H1 (cell line): Measurements from ENCODE around the gene PTPN21. TPM values are rescaled to one million over a fixed set of nuclear protein-coding genes. Genes with fewer than 3 reads are reported as not detected.

Experiments
- CTCF ChIA-PET: fragments of 300-600 bp; sonication (Branson Sonifier 250); formaldehyde crosslinking; loops from one replicate; lab custom pipeline; 2021; ENCODE audit not compliant: partially characterized antibody; lab: Charles Lee
- POLR2A ChIA-PET: fragments of 300-600 bp; sonication (Branson Sonifier 250); formaldehyde crosslinking; loops from one replicate; lab custom pipeline; 2021; ENCODE audit warnings: inconsistent platforms; ENCODE audit not compliant: partially characterized antibody; lab: Charles Lee
- DNase-seq, 2 experiments: peaks; one replicate each; pipeline versions ENCODE4 v3.0.0 to v3.0.0-alpha.2; 2010 to 2022; ENCODE audit warnings: low spot score in 2 of 2, low read depth in 1 of 2, mixed read lengths in 1 of 2
- FAIRE-seq: peaks from 2 replicates; lab custom pipeline; 2011; peaks lifted over from hg19 to GRCh38; lab: Jason Lieb, UNC
- H2AFZ ChIP-seq: 2 replicates; pipeline ENCODE4 v1.8.1; 2012; ENCODE audit warnings: low read length, inconsistent platforms
- H2AK5ac ChIP-seq: 2 replicates; pipeline ENCODE4 v1.6.1; 2013; ENCODE audit warnings: low read depth, low read length
- H2BK120ac ChIP-seq: replicated peaks from 2 replicates; pipeline ENCODE3; 2013; ENCODE audit warnings: low read depth, low read length, inconsistent platforms
- H2BK12ac ChIP-seq: 2 replicates; pipeline ENCODE4 v1.6.1; 2013; ENCODE audit warnings: low read depth, low read length
- H2BK15ac ChIP-seq: 2 replicates; pipeline ENCODE4 v1.6.1; 2013; ENCODE audit warnings: low read length
- H2BK20ac ChIP-seq: 2 replicates; pipeline ENCODE4 v1.6.1; 2013; ENCODE audit warnings: low read length
- H2BK5ac ChIP-seq: 2 replicates; pipeline ENCODE4 v1.6.1; 2013; ENCODE audit warnings: low read depth, low read length
- H3K14ac ChIP-seq: 2 replicates; pipeline ENCODE4 v1.6.1; 2013; ENCODE audit warnings: inconsistent platforms; ENCODE audit not compliant: insufficient read length
- H3K18ac ChIP-seq: 2 replicates; pipeline ENCODE4 v1.6.1; 2013; ENCODE audit warnings: low read length; ENCODE audit errors: extremely low read depth
- H3K23ac ChIP-seq: 2 replicates; pipeline ENCODE4 v1.6.1; 2013; ENCODE audit warnings: inconsistent platforms; ENCODE audit not compliant: insufficient read length
- H3K23me2 ChIP-seq: 2 replicates; pipeline ENCODE4 v1.6.1; 2013; ENCODE audit warnings: low read depth, low read length
- H3K27ac ChIP-seq: 2 replicates; pipeline ENCODE4 v1.6.1; 2011; ENCODE audit warnings: low read depth, low read length, inconsistent platforms
- H3K27me3 ChIP-seq, 4 experiments: replicated peaks in 1 of 4; 1 replicate in 1 of 4; 2 replicates in 3 of 4; pipeline versions ENCODE4 v1.6.1 to v1.8.1; 2011 to 2013; ENCODE audit warnings: low read length in 3 of 4, mild to moderate bottlenecking in 3 of 4, inconsistent platforms in 2 of 4, mixed read lengths in 2 of 4, moderate library complexity in 1 of 4; ENCODE audit not compliant: control insufficient read depth in 3 of 4, insufficient read depth in 3 of 4; ENCODE audit errors: extremely low read depth in 1 of 4
- H3K36me3 ChIP-seq, 4 experiments: 2 replicates each; pipeline versions ENCODE4 v1.6.1 to v1.8.1; 2011 to 2013; ENCODE audit warnings: mild to moderate bottlenecking in 4 of 4, low read length in 3 of 4, moderate library complexity in 2 of 4, control low read depth in 1 of 4, inconsistent platforms in 1 of 4; ENCODE audit not compliant: insufficient read depth in 4 of 4, control insufficient read depth in 2 of 4
- H3K4ac ChIP-seq: replicated peaks from 2 replicates; pipeline ENCODE3; 2013; ENCODE audit warnings: low read length, low read depth, mixed read lengths, inconsistent platforms; ENCODE audit not compliant: insufficient read length
- H3K4me1 ChIP-seq, 4 experiments: replicated peaks in 1 of 4; 1 replicate in 1 of 4; 2 replicates in 3 of 4; pipeline versions ENCODE4 v1.6.1 to v1.8.1; 2011 to 2013; ENCODE audit warnings: low read length in 3 of 4, inconsistent platforms in 2 of 4, mixed read lengths in 1 of 4; ENCODE audit not compliant: insufficient read depth in 4 of 4, control insufficient read depth in 3 of 4
- H3K4me2 ChIP-seq, 2 experiments: 2 replicates each; pipeline versions ENCODE4 v1.6.1 to v1.8.1; 2011 to 2013; ENCODE audit warnings: low read depth in 2 of 2, low read length in 2 of 2, control low read depth in 1 of 2, inconsistent platforms in 1 of 2, mild to moderate bottlenecking in 1 of 2; ENCODE audit not compliant: insufficient read depth in 1 of 2
- H3K4me3 ChIP-seq, 4 experiments: fragments of 200-600, 300-600 bp in 1 of 4; sonication (generic), shearing (Covaris generic), sonication (Bioruptor Twin) in 1 of 4; 2 replicates each; pipeline versions ENCODE4 v1.5.1 to v1.8.1; 2011 to 2016; ENCODE audit warnings: low read length in 4 of 4, low read depth in 3 of 4, control low read depth in 2 of 4, inconsistent platforms in 2 of 4, mild to moderate bottlenecking in 2 of 4, mixed read lengths in 1 of 4, moderate library complexity in 1 of 4; ENCODE audit not compliant: insufficient read depth in 2 of 4; ENCODE audit errors: extremely low read depth in 1 of 4
- H3K56ac ChIP-seq: replicated peaks from 2 replicates; pipeline ENCODE3; 2013; ENCODE audit warnings: low read depth, mild to moderate bottlenecking, mixed read lengths, low read length, inconsistent platforms; ENCODE audit not compliant: insufficient read length
- H3K79me1 ChIP-seq: 2 replicates; pipeline ENCODE4 v1.6.1; 2013; ENCODE audit warnings: low read depth, low read length, control low read depth
- H3K79me2 ChIP-seq, 2 experiments: 2 replicates each; pipeline versions ENCODE4 v1.6.1 to v1.8.1; 2012 to 2013; ENCODE audit warnings: low read length in 2 of 2, mild to moderate bottlenecking in 2 of 2, inconsistent platforms in 1 of 2; ENCODE audit not compliant: insufficient read depth in 2 of 2, control insufficient read depth in 1 of 2
- H3K9ac ChIP-seq, 4 experiments: replicated peaks in 1 of 4; 1 replicate in 1 of 4; 2 replicates in 3 of 4; pipeline versions ENCODE4 v1.6.1 to v1.8.1; 2011 to 2013; ENCODE audit warnings: low read depth in 3 of 4, low read length in 3 of 4, control low read depth in 2 of 4, mild to moderate bottlenecking in 2 of 4, moderate library complexity in 2 of 4, inconsistent platforms in 1 of 4; ENCODE audit errors: extremely low read depth in 1 of 4
- H3K9me3 ChIP-seq, 2 experiments: 2 replicates each; pipeline versions ENCODE4 v1.6.1 to v1.8.1; 2012 to 2013; ENCODE audit warnings: mild to moderate bottlenecking in 2 of 2, moderate library complexity in 2 of 2, control low read depth in 1 of 2, inconsistent platforms in 1 of 2, low read depth in 1 of 2, low read length in 1 of 2, mixed read lengths in 1 of 2; ENCODE audit not compliant: insufficient read depth in 2 of 2
- H4K20me1 ChIP-seq, 2 experiments: replicated peaks in 1 of 2; 2 replicates each; pipeline versions ENCODE3 to v1.8.1; 2011 to 2013; ENCODE audit warnings: inconsistent platforms in 2 of 2, low read length in 2 of 2, mild to moderate bottlenecking in 1 of 2; ENCODE audit not compliant: insufficient read depth in 2 of 2, control insufficient read depth in 1 of 2
- H4K5ac ChIP-seq: 2 replicates; pipeline ENCODE4 v1.6.1; 2013; ENCODE audit warnings: low read length, low read depth, mixed read lengths, inconsistent platforms; ENCODE audit not compliant: insufficient read length
- H4K8ac ChIP-seq: 2 replicates; pipeline ENCODE4 v1.8.0; 2013; ENCODE audit warnings: mild to moderate bottlenecking, moderate library complexity, low read length, inconsistent platforms; ENCODE audit not compliant: insufficient read depth; ENCODE audit errors: extremely low read depth
- H4K91ac ChIP-seq: replicated peaks from 2 replicates; pipeline ENCODE3; 2013; ENCODE audit warnings: low read length, mixed read lengths, inconsistent platforms; ENCODE audit not compliant: insufficient read length
- EGR1 ChIP-seq: IDR thresholded peaks from 2 replicates; pipeline ENCODE4 v1.6.1; 2011; ENCODE audit warnings: low read depth, low read length, borderline replicate concordance
- EP300 ChIP-seq, 2 experiments: IDR thresholded peaks; 1 replicate in 1 of 2; 2 replicates in 1 of 2; pipeline ENCODE4 v1.6.1; 2011 to 2012; ENCODE audit warnings: low read depth in 2 of 2, low read length in 2 of 2, mild to moderate bottlenecking in 2 of 2, borderline replicate concordance in 1 of 2, inconsistent platforms in 1 of 2, moderate library complexity in 1 of 2
- KDM4A ChIP-seq: IDR thresholded peaks from one replicate; pipeline ENCODE4 v1.7.1; 2012; ENCODE audit warnings: low read depth, mild to moderate bottlenecking, moderate library complexity, low read length, inconsistent platforms; ENCODE audit not compliant: severe bottlenecking
- PHF8 ChIP-seq: fragments of 200-600 bp; sonication (generic); conservative IDR thresholded peaks from 2 replicates; pipeline ENCODE4 v1.7.1; 2012; ENCODE audit warnings: low read depth, mild to moderate bottlenecking, inconsistent platforms, low read length, moderate library complexity
- POLR2AphosphoS5 ChIP-seq: IDR thresholded peaks from 2 replicates; pipeline ENCODE4 v1.6.1; 2011; ENCODE audit warnings: low read depth, low read length
- SIN3A ChIP-seq, 2 experiments: IDR thresholded peaks in 1 of 2; conservative IDR thresholded peaks in 1 of 2; 2 replicates each; pipeline ENCODE4 v1.6.1; 2011 to 2012; ENCODE audit warnings: low read length in 2 of 2, improper control_type of control experiment in 1 of 2, low read depth in 1 of 2, mild to moderate bottlenecking in 1 of 2
- SP4 ChIP-seq: IDR thresholded peaks from 2 replicates; pipeline ENCODE4 v1.6.1; 2012; ENCODE audit warnings: low read length, inconsistent platforms
- TAF1 ChIP-seq: IDR thresholded peaks from 2 replicates; pipeline ENCODE4 v1.6.1; 2011; ENCODE audit warnings: mild to moderate bottlenecking, low read depth, low read length
- TCF12 ChIP-seq: IDR thresholded peaks from 2 replicates; pipeline ENCODE4 v1.6.1; 2011; ENCODE audit warnings: low read depth, mild to moderate bottlenecking, low read length
- WGBS, 2 experiments: shearing (Covaris generic) in 1 of 2; methylation state at CpG; one replicate each; pipeline versions ENCODE4 v1.1.6 to v1.1.7; 2013 to 2015; ENCODE audit warnings: low lambda C conversion rate in 2 of 2, mixed read lengths in 2 of 2, inconsistent platforms in 1 of 2, low coverage in 1 of 2, missing lambda C conversion rate in 1 of 2; ENCODE audit not compliant: insufficient replicate concordance in 2 of 2, insufficient coverage in 1 of 2, insufficient read length in 1 of 2; ENCODE audit errors: extremely low coverage in 1 of 2, missing lambda C conversion rate in 1 of 2; 5-methylcytosine and 5-hydroxymethylcytosine counted together
- polyA plus RNA-seq, 7 experiments: library from polyadenylated mRNA; depleted of rRNA in 3 of 7; stranded (reverse) in 5 of 7; unstranded in 2 of 7; fragments of >200 nt in 5 of 7; fragments of 200-250 nt in 2 of 7; gene quantifications; 1 replicate in 5 of 7; 2 replicates in 1 of 7; 4 replicates in 1 of 7; pipeline versions ENCODE4 v1.2.1 to v1.2.3, GENCODE V29; 2011 to 2013; ENCODE audit warnings: missing spikeins in 2 of 7, mixed read lengths in 2 of 7
- total RNA-seq: library from RNA; stranded (reverse); fragmentation: NEBNext Ultra II Directional; extraction: Animal tissue kit (Norgen Biotek cat#: 25700); gene quantifications from 2 replicates; pipeline ENCODE4 v1.2.1, GENCODE V29; 2021

The PTPN21 gene
- total and polyA plus RNA-seq, 2 of the 8 experiments (the other 6 are each of a cell fraction or from before 2014, with no cell fraction given) = 6.5 to 16.1 TPM

- 2% methylated on average over 69 of the region's 99 CpGs; no CpG with 5 or more reads in 1 of the 2 experiments for WGBS, 2 experiments
- H3K4me3 ChIP-seq = peak within 1 kb of the TSS; percentile 90 to 97 (median 92)
- peak within 1 kb of the TSS; percentile 94; the same call in 1 of the 2 replicates for H4K8ac ChIP-seq
- POLR2A ChIA-PET = interaction anchor here (0.9 to 1.9 kb wide), 4 partner anchors 8 to 119 kb away, joined by 4 to 12 read pairs (median 4); partner anchors contain the start of gene PTPN21
- DNase-seq (peak in 1 of 2 experiments; percentile 92), FAIRE-seq (no peak)
- H3K36me3 ChIP-seq = peaks cover 2 to 23% (median 5%) of the 10 kb centered on the region in 4 experiments; a peak in 6 of 8 replicates
- H3K4me1 ChIP-seq = peaks cover 0 to 4% (median 2%) of the 10 kb centered on the region in 4 experiments; a peak in 5 of 7 replicates
- peak within 1 kb of the TSS; percentile 20; the same call in 1 of the 2 replicates for H2AFZ ChIP-seq
- H2BK120ac ChIP-seq = no peak within 1 kb of the TSS
- H2BK5ac ChIP-seq = peak within 1 kb of the TSS; percentile 90
- no peak within 1 kb of the TSS for H3K4ac ChIP-seq
- peaks cover 3% of the 10 kb centered on the region in 2 experiments for H4K20me1 ChIP-seq
- no peak within 1 kb of the TSS for H3K14ac ChIP-seq
- CTCF ChIA-PET = interaction anchor here (1.8 kb wide), 1 partner anchor 8 kb away, joined by 5 read pairs; no protein-coding TSS in a partner anchor
- 0 out of 2 replicates have a peak within 1 kb of the TSS, but pooled peaks have one; percentile 27 for H2BK12ac ChIP-seq
- peak within 1 kb of the TSS; percentile 14; the same call in 1 of the 2 replicates for H2AK5ac ChIP-seq
- peak within 1 kb of the TSS; percentile 49 to 94 (median 82) for H3K9ac ChIP-seq
- H3K56ac ChIP-seq = peak within 1 kb of the TSS; percentile 75
- peak within 1 kb of the TSS; percentile 42 to 80 for H3K4me2 ChIP-seq
- no peak within 1 kb of the TSS for H2BK20ac ChIP-seq
- peak within 1 kb of the TSS; percentile 99 for H4K5ac ChIP-seq
- peaks cover 0 to 36% of the 10 kb centered on the region in 2 experiments; a peak in 3 of 4 replicates for H3K79me2 ChIP-seq
- H4K91ac ChIP-seq = no peak within 1 kb of the TSS
- no peak within 1 kb of the TSS for H3K23ac ChIP-seq
- no peaks in the 10 kb centered on the region for H3K9me3 ChIP-seq
- H3K27me3 ChIP-seq = no peaks in the 10 kb centered on the region
- no peaks in the 10 kb centered on the region; the same call in 1 of the 2 replicates for H3K79me1 ChIP-seq
- H3K23me2 ChIP-seq = peaks cover 6% of the 10 kb centered on the region
- peak within 1 kb of the TSS; percentile 81; the same call in 1 of the 2 replicates for H2BK15ac ChIP-seq
- H3K27ac ChIP-seq = peak within 1 kb of the TSS; percentile 88
- peak within 1 kb of the TSS; percentile 87 for H3K18ac ChIP-seq
- peak; percentile 25 to 73; a peak in 1 of 4 replicates for TF ChIP-seq SIN3A (conservative IDR thresholded peaks at IDR 0.05 in 1 of 2, IDR thresholded peaks at IDR 0.05 in 1 of 2; ENCODE audit: low read depth in 1 of 2, low read length in 2 of 2)
- peak in 1 of 2 experiments; percentile 18; a peak in 1 of 3 replicates for TF ChIP-seq EP300 (IDR thresholded peaks at IDR 0.05; ENCODE audit: borderline replicate concordance in 1 of 2, low read depth in 2 of 2, low read length in 2 of 2)
- TF ChIP-seq PHF8 = peak; percentile 94
- no peak; the same call in 1 of the 2 replicates for TF ChIP-seq SP4
- peak; percentile 54 for TF ChIP-seq KDM4A
- TF ChIP-seq POLR2AphosphoS5 = peak; percentile 86
- peak; percentile 77 for TF ChIP-seq TAF1
- no peak for TF ChIP-seq TCF12
- peak; percentile 64; the same call in 1 of the 2 replicates for TF ChIP-seq EGR1
Measured at GRCh38 chr14:88562831-88563686, 8.3 kb upstream of the PTPN21 start, which contains the start of gene ZC3H14. ZC3H14 (plus strand) TSS chr14:88563037; CDS start chr14:88563134, 97 bp downstream.
